Activated CD8-positive, alpha-beta memory T cell treated with anti-CD3 and anti-CD28 coated beads, Interleukin-2, amount 50 U/mL, for 48 hours (primary cell): ENCODE results near the gene EMSY.
"Not testable (repeated sequence)": the region's sequence is repeated elsewhere in the genome, so short reads cannot be mapped to it uniquely, and the experiment has no call there.

Source experiments
- DNase-seq: peaks from one replicate; pipeline ENCODE4 v3.0.0-alpha.2; 2020

The EMSY gene

DNA sequence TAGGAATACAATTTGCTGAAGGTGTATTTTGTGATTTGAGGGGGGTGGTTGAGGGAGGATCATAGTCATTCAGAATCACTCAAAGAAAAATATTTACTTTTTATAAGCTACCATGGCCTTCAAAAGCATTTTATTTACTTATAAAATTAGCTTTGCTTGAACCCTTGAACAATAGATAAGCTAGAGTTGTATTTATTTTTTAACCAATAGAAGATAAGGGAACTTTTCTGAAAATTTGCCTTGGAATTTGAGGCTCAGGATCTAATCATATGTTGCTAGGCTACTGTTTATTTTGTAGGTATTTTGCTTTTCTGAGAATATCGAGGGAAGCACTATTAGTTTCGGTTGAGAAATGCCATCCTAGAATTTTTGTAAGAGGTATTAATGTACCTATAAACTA lies 82.1 kb downstream of the EMSY start:
- DNase-seq = no peak

DNA sequence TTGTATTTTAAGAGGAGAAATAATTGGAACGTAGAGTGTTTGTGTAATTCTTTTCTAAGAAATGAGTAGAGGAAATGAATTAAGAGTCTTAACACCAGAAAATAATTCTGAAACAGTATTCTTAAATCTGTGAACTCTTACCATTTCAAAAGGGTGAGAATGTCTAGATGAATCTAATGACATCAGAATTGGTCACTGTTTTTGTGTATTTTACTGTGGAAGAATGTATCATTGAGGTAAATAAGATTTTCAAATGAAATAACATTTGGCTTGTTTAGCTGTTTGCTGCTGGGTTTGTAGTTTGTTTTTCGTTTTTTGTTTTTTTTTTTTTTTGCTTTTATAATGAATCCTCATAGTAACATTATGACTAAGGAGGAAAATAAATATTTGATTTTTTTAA lies 97.6 kb downstream of the EMSY start:
- DNase-seq = no peak

DNA sequence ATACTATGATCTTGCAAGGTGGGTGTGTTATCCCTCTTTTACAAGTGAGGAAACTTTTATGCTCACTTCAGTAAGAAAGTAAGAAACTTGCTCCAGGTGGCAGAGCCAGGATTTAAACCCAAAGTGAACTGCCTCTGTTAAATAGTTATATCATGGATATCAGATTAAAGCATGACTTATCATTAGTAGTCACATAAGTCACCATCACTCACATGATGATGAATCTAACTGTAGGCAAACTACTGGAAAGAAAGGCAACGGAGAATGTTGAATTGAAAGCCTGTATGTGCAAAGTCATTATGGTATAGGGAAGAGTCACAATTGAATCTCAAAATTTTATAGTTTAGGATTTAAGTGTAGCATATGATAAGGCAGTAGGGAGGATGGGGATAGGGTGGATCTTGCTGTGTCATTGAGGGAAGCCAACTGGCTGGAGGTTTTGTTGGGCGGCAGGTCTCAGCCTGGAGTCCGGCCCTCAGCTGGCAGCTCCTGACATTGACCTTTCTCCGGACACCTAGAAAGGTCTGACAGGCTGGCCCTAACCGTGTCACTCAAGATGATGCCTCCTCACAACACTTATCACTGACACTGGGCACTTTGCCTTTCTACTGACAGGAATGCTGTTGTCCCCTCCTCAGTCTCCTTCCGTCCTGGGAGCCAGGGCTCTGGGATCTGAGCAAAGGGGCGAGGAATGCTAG lies 98.3 kb downstream of the EMSY start:
- no peak for DNase-seq

DNA sequence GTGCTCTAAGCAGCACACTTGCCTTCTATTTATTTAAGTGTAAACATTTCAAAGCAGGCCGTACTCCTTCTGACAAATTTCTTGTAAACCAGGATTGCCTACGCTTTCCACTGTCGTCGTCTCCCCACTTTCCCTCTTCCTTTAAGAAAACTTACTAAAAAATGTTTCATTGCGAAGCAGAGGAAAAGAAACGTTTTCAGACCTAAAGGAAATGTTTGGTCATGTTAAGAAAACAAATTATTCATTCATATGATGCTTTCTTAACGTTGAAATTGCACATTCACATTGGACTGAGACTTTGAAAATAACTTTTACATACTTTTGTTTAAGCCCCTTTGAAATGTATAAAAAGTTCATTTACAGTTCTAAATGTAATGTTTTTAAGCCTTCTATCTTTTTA lies 106.0 kb downstream of the EMSY start:
- no peak for DNase-seq

DNA sequence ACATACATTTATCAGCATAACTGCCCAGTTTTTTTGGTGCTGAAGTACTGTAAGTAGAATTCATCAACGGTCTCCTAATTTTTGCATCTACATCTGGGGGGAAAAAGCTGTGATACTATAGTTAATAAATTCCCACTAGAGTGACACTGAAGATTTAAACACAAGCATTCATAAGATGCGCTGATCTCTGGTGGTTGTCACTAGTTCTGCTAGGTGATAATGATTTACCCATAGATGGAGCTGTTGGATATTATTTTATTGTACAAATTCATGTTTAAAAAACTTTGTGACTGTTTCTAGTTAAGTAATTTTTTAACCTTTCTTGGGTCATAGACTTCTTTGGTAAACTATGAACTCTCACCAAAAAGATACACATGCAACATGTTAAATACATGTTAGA lies 106.6 kb downstream of the EMSY start:
- DNase-seq = no peak

DNA sequence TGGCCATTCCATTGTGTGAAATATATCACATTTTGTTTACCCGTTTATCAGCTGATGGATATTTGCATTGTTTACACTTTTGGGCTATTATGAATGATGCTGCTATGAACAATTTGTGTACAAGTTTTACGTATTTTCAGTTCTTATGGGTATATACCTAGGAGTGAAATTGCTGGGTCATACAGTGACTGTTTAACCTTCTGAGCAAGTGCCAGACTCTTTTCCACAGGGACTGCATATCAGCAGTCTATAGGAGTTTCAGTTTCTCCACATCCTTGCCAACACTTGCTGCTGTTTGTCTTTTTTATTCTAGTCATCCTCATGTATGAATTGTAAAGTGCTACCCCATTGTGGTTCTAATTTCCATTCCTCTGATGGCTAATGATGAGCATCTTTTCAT lies 108.2 kb downstream of the EMSY start:
- no peak for DNase-seq

DNA sequence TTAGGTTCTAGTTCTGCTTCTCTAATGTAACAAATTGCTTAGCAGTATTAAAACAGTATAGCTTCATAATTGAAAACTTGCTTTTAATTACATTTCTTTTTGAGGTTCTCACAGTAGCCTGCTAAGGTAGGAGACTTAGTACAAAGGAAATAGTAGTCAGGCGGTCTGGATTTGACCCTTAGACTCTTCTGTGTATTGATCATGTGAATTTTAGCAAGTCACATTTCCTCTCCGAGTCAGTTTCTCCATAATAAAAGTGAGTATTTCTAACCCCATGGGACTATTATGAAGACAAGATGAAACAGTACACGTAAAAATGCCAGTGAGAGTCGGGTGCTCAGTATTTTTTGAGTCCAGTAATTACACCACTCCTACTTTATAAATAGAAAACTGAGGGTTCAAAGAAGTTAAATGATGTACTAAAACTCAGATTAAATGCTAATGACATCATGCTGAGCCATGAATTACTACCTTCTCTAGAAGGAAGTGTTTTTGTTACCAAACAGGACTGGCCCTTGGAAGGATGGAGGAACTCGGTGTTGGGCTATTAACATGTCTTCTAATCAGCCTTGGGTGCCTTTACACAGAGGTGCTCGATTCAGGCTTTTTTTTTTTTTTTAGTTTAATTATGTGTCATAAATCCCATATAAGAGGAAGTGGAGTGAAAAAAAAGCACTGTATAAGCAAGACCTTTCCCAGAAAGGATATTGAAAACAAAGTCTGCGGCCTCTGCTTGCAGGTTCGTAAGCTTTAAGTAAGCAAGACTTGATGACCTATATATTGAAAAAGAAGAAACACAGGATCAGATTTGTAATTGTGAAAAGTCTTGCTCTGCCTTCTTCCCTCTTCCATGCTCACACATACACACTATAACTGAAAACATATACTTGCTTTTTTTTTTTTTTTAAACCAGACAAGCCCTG lies 109.0 kb downstream of the EMSY start:
- DNase-seq = no peak

DNA sequence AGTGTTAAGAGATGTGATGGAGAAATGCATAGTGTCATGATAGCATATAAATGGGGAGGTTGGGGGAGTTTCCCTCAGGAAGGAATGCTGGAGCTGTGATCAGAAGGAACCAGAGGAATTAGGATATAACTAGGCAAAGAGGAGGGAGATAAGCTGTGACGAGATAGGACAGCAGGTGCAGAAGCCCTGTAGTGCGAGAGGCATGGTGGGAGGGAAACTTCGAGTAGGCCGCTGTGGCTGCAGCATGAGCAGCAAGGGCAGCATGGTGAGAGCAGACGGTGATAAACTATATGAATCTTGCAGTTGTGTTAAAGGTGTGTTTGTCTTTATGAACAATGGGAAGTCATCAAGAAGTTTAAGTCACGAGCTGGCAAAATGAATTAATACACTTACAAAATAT lies 109.9 kb downstream of the EMSY start:
- DNase-seq = no peak

DNA sequence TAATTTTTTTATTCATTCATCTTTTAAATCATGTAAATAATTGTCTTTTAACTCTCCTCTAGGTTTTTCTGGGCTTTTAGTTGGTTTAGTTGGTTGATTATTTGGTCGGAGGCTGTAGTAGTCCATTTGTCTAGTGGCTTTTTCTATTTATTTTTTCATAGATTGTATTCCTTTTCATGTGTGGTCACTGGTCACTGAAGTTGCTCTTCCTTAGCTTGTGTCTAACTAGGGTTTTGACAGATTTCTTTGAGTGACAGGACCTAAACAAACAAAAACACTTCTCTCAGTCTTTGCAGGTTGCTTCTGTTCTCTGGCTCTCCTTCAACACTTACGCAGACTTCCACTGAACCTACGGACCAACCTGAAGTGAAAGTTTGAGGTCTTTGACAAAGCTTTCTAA lies 112.6 kb downstream of the EMSY start:
- DNase-seq = no peak

DNA sequence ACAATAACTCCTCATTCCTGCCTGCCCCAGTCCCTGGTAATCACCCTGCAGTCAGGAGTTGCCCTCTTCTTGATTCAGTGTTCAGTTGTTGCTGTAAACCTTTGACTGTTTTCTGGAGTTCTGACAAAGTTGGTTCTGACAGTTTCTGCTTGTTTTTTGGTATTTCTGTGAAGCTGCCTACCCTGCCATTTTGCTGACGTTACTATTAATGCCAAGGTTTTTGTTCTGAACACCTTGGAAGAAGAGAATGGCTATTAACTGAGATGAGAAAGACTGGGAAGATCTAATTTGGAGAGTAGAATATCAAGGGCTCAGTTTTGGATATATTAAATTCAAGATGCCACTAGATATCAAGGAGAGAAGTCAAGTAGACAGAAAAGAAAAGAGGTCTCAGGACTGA lies 113.7 kb downstream of the EMSY start:
- DNase-seq = no peak

DNA sequence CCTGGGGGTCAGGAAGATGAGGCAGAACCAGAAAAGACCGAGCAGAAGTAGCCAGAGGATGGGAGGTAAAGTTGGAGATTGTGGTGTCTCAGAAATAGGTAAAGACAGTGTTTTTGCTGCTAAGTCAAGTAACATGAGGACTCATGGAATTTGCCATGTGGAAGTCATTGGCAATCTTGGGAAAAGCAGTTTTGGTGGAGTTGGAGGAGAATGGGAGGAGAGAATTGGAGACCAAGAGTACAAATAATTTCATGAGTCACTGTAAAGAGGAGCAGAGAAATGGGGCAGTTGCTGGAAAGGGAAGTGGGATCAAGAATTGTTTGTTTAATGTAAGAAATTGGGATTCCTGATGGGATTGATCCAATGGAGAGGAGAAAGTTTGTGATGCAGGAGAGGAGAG lies 114.1 kb downstream of the EMSY start:
- DNase-seq = no peak

DNA sequence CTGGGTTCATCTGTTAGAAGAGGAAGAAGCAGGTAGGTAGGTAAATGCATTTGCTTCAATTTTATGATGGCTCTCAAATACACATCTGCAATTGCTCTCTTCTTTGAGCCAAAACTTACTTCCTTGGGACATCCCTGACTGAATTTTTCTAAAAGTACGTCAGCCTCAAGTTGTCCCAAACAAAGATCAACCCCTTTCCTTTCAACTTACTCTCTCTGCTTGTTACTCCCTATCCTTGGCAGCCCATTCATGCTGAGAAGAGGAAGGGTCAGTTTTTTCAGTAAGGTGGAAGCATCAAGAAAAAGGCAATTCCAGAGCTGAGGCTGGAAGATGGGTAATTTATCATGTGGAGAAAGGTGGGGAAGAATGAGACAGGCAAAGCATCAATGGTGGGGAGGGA lies 114.5 kb downstream of the EMSY start:
- no peak for DNase-seq

DNA sequence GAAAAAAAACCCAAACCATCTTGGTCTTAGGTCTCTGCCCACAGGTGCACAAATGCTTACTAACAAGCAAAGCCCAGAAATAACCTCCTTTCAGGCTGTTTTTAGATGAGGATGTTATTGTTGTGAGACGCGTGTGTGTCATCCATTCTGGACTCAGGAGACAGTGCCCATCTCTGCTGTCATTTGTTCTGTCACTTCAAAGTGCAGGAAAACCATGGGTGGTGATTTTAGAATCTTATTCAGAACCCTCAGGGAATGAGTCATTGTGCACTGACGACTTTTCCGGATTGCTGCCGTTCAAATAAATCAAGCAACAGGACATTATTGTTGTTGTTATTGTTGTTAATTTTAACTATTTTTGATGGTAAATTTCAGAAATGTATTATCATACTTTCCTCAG lies 115.4 kb downstream of the EMSY start:
- DNase-seq = no peak

DNA sequence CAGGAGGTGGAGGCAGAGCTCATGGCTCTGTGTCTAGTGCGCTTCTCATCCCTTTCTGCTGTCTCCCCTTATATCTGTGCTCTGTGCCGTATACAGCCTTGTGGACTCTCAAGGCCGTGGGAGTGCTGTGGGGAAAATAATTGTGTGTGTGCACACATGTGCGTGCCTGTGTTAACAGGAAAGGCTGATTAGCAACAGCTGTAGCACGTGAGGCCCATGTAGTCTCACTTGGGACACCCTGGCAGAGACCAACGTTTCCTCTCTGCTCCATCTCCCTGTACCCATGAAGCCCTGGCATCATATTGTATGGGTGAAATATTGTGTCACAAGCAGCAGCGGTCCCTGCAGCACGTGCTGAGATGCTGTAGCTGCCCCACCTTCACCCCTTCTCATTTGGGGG lies 116.4 kb downstream of the EMSY start:
- no peak for DNase-seq

DNA sequence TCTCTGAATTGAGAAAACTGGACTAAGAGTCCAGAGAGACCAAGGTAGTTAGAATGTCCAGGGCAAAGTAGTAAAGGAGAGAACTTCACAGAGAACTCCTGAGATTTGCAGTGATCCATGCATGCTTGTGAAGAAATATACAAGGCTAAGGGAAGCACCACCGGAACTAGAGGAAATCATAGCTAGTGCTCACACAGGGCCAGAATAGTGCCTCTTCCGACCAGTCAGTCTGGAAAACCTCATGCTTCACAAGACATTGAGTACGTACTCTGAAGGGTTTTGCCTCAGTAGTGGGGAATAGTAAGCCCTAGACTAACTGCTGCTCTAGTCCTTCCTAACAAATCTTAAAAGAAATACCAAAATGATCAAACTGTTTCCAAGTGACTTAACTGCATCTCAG lies 117.7 kb downstream of the EMSY start:
- no peak for DNase-seq

DNA sequence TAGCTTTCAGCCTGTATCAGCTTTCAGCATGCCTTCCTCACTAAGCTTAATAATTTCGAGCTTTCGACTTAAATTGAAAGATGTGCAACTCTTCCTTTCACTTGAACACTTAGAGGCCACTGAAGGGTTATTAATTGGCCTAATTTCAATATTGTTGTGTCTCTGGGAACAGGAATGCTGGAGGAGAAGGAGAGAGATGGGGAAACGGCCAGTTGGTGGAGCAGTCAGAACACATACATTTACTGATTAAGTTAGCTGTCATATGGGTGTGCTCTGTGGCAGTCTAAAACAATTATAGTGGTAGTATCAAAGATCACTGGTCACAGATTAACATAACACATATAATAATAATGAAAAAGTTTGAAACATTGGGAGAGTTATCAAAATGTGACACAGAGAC lies 119.5 kb downstream of the EMSY start:
- no peak for DNase-seq

DNA sequence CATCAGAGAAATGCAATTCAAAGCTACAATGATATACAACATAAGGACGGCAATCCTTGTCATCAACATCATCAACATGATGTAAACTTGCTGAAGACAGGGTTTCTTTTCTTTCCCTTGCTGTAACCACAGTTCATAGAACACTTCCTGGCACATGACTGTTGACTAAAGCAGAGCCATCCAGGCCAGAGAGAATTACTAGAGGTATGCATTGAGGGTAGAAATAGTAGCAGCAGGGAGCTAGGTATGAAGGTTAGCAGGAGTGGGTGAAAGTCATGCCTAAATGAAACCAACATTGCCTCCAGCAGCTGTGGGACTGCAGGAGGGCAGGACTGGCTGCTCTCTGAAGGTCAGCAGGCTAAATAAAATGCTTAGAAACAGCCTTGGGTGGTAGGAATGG lies 122.0 kb downstream of the EMSY start:
- DNase-seq = no peak

DNA sequence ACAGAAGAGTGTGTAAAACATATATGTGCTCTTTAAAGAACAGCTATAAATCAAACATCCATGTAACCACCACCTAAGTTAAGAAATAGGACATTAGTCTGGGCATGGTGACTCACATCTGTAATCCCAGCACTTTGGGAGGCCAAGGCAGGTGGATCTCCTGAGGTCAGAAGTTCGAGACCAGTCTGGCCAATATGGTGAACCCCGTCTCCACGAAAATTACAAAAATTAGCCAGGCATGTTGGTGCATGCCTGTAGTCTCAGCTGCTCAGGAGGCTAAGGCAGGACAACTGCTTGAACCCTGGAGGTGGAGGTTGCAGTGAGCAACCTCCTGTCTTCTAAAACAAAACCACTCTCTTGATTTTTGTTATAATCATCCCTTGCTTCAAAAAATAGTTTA lies 122.4 kb downstream of the EMSY start:
- DNase-seq = no peak

DNA sequence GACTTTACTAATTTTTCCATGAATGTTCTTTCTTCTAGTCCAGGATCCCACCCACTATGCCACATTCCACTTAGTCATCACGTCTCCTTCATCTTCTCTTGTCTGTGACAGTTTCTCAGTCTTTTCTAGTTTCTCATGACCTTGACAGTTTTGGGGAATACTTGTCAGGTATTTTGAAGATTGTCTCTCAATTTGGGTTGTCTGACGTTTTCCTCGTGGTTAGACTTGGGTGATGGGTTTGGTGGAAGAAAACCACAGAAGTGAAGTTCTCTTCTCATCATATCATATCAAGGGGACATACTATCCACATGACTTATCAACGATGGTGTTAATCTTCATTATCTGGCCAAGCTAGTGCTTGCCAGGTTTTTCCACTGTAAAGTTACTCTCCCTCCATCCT lies 123.3 kb downstream of the EMSY start:
- no peak for DNase-seq

DNA sequence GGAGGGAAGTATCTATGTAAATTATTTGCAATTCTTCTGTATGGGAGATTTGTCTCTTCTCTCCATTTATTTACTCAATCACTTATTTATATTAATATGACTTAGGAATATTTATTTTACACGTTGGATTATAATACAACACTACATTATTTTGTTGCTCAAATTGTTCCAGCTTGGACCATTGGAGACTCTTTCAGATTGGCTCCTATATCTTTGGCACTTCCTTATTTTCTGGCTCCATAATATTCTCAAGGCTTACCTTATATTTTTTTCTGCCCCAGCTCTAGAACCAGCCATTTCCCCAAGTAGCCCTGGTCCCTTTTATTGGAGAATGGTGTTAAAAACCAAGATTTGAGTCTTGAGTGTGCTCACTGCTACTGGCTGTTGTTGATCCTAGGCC lies 123.8 kb downstream of the EMSY start:
- DNase-seq = no peak

DNA sequence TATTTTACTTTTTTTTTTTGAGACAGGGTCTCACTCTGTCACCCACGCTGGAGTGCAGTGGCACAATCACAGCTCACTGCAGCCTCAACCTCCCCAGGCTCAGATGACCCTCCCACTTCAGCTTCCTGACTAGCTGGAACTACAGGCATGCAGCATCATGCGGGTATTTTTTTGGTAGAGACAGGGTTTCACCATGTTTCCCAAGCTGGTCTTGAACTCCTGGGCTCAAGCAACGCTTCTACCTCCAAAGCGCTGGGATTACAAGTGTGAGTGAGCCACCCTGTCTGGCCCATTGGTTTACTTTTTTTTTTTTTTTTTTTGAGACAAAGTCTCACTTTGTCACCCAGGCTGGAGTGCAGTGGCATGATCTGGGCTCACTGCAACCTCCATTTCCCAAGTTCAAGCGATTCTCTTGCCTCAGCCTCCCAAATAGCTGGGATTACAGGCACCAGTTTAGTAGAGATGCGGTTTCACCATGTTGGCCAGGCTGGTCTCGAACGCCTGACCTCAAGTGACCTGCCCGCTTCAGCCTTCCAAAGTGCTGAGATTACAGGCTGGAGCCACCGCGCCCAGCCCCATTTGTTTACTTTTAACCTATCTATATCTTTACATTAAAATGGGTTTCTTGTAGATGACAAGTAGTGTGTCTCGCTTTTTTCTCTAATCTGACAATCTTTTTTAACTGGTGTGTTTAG lies 127.5 kb downstream of the EMSY start:
- DNase-seq = not testable (repeated sequence)

DNA sequence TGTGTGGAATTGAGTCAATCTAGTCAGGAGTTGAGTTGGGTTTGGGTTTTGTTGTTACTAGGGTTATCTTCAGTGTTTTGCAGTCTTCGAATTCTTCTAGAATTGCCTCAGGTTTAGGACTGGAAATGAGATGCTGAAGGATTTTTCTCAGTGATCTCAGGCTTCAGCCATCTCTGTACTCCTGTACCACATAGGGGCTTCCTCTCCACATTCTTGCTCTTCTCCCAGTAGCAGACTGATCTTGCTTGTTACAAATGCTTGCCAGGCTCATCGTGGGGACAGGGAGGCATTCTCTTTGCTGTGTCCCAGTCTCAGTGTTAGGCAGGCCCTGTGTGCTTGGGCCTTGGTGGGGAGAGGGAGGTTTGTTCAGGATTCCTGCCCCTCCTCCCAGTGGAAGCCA lies 129.6 kb downstream of the EMSY start:
- DNase-seq = no peak

DNA sequence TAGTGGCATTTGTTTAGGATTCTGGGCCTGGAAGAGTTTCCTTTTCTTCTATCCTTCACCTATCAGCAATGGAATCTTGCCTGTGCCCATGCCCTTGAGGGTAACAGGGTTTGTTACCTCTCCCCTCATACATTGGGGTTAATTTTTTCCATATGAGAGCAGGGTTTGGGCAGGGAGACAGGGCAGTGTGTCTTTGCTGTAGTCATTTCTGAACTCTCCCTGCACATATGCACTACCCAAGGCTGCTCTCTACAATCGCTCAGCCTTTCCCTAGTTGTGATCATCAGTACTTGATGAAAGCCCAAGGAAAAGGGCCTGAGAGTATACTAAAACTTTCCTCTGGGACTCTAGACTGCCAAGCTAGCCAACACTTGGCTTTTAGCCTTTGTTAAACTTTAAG lies 130.1 kb downstream of the EMSY start:
- DNase-seq = no peak
